NT2/D1 (cell line): ENCODE measurements around the gene CDC42BPA.

Experiments
- SUZ12 ChIP-seq: IDR thresholded peaks from 2 replicates; pipeline ENCODE4 v1.6.1; 2011; ENCODE audit not compliant: insufficient read length, insufficient read depth; ENCODE audit errors: extremely low read depth
- YY1 ChIP-seq: IDR thresholded peaks from 2 replicates; pipeline ENCODE4 v1.6.1; 2011; ENCODE audit not compliant: insufficient read length, insufficient read depth
- ZNF274 ChIP-seq: IDR thresholded peaks from 2 replicates; pipeline ENCODE4 v1.6.1; 2011; ENCODE audit warnings: mild to moderate bottlenecking, low read depth, low read length

GRCh38 chr1:227197064-227197463, 121.2 kb downstream of the CDC42BPA start:
- TF ChIP-seq ZNF274 (no peak), YY1 (no peak), SUZ12 (no peak)
